Stomach smooth muscle (tissue), 2 donors: ENCODE results near the gene KRTAP5-8.
"Not testable (repeated sequence)": the region's sequence is repeated elsewhere in the genome, so short reads cannot be mapped to it uniquely, and the experiment has no call there.

Source experiments
- H3K27ac ChIP-seq: one replicate; pipeline ENCODE4 v1.7.0; 2013; ENCODE audit warnings: mild to moderate bottlenecking, low read length, inconsistent platforms
- H3K27me3 ChIP-seq, 2 donors: one replicate each; pipeline ENCODE4 v1.7.0; 2013; ENCODE audit warnings: low read length in 2 of 2; ENCODE audit not compliant: insufficient read depth in 2 of 2, control insufficient read depth in 1 of 2
- H3K36me3 ChIP-seq, 2 donors: one replicate each; pipeline ENCODE4 v1.7.0; 2013; ENCODE audit warnings: low read length in 2 of 2; ENCODE audit not compliant: control insufficient read depth in 2 of 2, insufficient read depth in 2 of 2
- H3K4me1 ChIP-seq: one replicate; pipeline ENCODE4 v1.7.0; 2013; ENCODE audit warnings: low read length; ENCODE audit not compliant: control insufficient read depth, insufficient read depth
- H3K4me3 ChIP-seq, 2 donors: one replicate each; pipeline ENCODE4 v1.7.0; 2013; ENCODE audit warnings: low read length in 2 of 2
- H3K9ac ChIP-seq, 2 donors: one replicate each; pipeline ENCODE4 v1.7.0; 2013; ENCODE audit warnings: low read length in 2 of 2, mild to moderate bottlenecking in 1 of 2
- H3K9me3 ChIP-seq, 2 donors: one replicate each; pipeline ENCODE4 v1.7.0; 2013; ENCODE audit warnings: low read length in 2 of 2; ENCODE audit not compliant: control insufficient read depth in 2 of 2
- donor health status: healthy.
- donor health status: Pancreatic carcinoma.

KRTAP5-8 gene

GRCh38 chr11:71564430-71564829 is 26.6 kb downstream of the KRTAP5-8 start:
- H3K9me3 ChIP-seq = no peaks in the 10 kb centered on the region
- no peak overlapping the region for H3K27ac ChIP-seq
- no peaks in the 10 kb centered on the region for H3K36me3 ChIP-seq
- H3K4me1 ChIP-seq = no peaks in the 10 kb centered on the region
- H3K4me3 ChIP-seq = no peak overlapping the region
- peaks cover 7 to 14% of the 10 kb centered on the region in 2 donors for H3K27me3 ChIP-seq
- no peak overlapping the region for H3K9ac ChIP-seq

GRCh38 chr11:71565263-71565662 is 27.4 kb downstream of the KRTAP5-8 start, which contains the start of gene KRTAP5-10:
TSS of gene KRTAP5-10 (plus strand) at chr11:71565563. CDS start at chr11:71565588, 25 bp downstream.
- Histone ChIP-seq H3K9ac (no peak within 1 kb of the TSS), H3K4me3 (no peak within 1 kb of the TSS), H3K9me3 (no peaks in the 10 kb centered on the region), H3K27me3 (peaks cover 7 to 14% of the 10 kb centered on the region in 2 donors), H3K27ac (no peak within 1 kb of the TSS), H3K4me1 (no peaks in the 10 kb centered on the region), H3K36me3 (no peaks in the 10 kb centered on the region)

- H3K9ac ChIP-seq = no peak overlapping the region
- H3K36me3 ChIP-seq = no peaks in the 10 kb centered on the region
- H3K27me3 ChIP-seq = peaks cover 7 to 14% of the 10 kb centered on the region in 2 donors
- H3K27ac ChIP-seq = no peak overlapping the region
- H3K9me3 ChIP-seq = no peaks in the 10 kb centered on the region
- no peaks in the 10 kb centered on the region for H3K4me1 ChIP-seq
- no peak overlapping the region for H3K4me3 ChIP-seq
Measured at GRCh38 chr11:71566081-71566620, 28.3 kb downstream of the KRTAP5-8 start.

GRCh38 chr11:71566626-71567599 is 29.1 kb downstream of the KRTAP5-8 start:
- H3K9me3 ChIP-seq, H3K36me3 ChIP-seq, H3K9ac ChIP-seq, H3K4me3 ChIP-seq, H3K27ac ChIP-seq, H3K4me1 ChIP-seq: not testable (repeated sequence)
- peaks cover 7 to 14% of the 10 kb centered on the region in 2 donors for H3K27me3 ChIP-seq

GRCh38 chr11:71567633-71568032 is 29.8 kb downstream of the KRTAP5-8 start:
- not testable (repeated sequence) for H3K36me3 ChIP-seq, H3K9ac ChIP-seq, H3K27ac ChIP-seq, H3K4me1 ChIP-seq, H3K9me3 ChIP-seq, H3K4me3 ChIP-seq
- peaks cover 10 to 15% of the 10 kb centered on the region in 2 donors for H3K27me3 ChIP-seq

GRCh38 chr11:71568704-71569349 is 31.0 kb downstream of the KRTAP5-8 start:
- H3K4me1 ChIP-seq = no peaks in the 10 kb centered on the region
- no peaks in the 10 kb centered on the region for H3K36me3 ChIP-seq
- H3K27ac ChIP-seq = no peak overlapping the region
- H3K9me3 ChIP-seq = no peaks in the 10 kb centered on the region
- no peak overlapping the region for H3K9ac ChIP-seq
- peaks cover 9% of the 10 kb centered on the region in 2 donors for H3K27me3 ChIP-seq
- H3K4me3 ChIP-seq = no peak overlapping the region

GRCh38 chr11:71571101-71571850 is 33.5 kb downstream of the KRTAP5-8 start:
- not testable (repeated sequence) for H3K9ac ChIP-seq, H3K27me3 ChIP-seq, H3K4me3 ChIP-seq, H3K9me3 ChIP-seq, H3K4me1 ChIP-seq, H3K36me3 ChIP-seq, H3K27ac ChIP-seq

- no peak overlapping the region for H3K27ac ChIP-seq
Measured at GRCh38 chr11:71572811-71573210, 35.0 kb downstream of the KRTAP5-8 start.

GRCh38 chr11:71574418-71574817 is 36.6 kb downstream of the KRTAP5-8 start:
- Histone ChIP-seq H3K27ac (no peak overlapping the region), H3K36me3 (no peaks in the 10 kb centered on the region), H3K9me3 (no peaks in the 10 kb centered on the region), H3K4me1 (no peaks in the 10 kb centered on the region), H3K27me3 (peaks cover 6 to 12% of the 10 kb centered on the region in 2 donors), H3K4me3 (no peak overlapping the region), H3K9ac (no peak overlapping the region)

More at GRCh38 chr11:71572811-71573210, 35.0 kb downstream of the KRTAP5-8 start:
- H3K4me3 ChIP-seq = no peak overlapping the region
- H3K9ac ChIP-seq = no peak overlapping the region
- no peaks in the 10 kb centered on the region for H3K9me3 ChIP-seq
- no peaks in the 10 kb centered on the region for H3K36me3 ChIP-seq
- H3K4me1 ChIP-seq = no peaks in the 10 kb centered on the region
- peaks cover 6 to 10% of the 10 kb centered on the region in 2 donors for H3K27me3 ChIP-seq

GRCh38 chr11:71575723-71576424 is 38.0 kb downstream of the KRTAP5-8 start:
- Histone ChIP-seq H3K36me3 (no peaks in the 10 kb centered on the region), H3K27me3 (peaks cover 6 to 12% of the 10 kb centered on the region in 2 donors), H3K4me1 (no peaks in the 10 kb centered on the region), H3K4me3 (no peak overlapping the region), H3K9ac (no peak overlapping the region), H3K27ac (no peak overlapping the region), H3K9me3 (no peaks in the 10 kb centered on the region)
